HG03139 (cell line): ENCODE data around the gene FARP1.
"Not testable (repeated sequence)": the region's sequence is repeated elsewhere in the genome, so short reads cannot be mapped to it uniquely, and the experiment has no call there.

Source experiments
- ATAC-seq: cut with Tn5 transposase; IDR thresholded peaks from one replicate; pipeline ENCODE4 v1.9.1; 2021; ENCODE audit not compliant: unreplicated experiment

FARP1 gene

DNA sequence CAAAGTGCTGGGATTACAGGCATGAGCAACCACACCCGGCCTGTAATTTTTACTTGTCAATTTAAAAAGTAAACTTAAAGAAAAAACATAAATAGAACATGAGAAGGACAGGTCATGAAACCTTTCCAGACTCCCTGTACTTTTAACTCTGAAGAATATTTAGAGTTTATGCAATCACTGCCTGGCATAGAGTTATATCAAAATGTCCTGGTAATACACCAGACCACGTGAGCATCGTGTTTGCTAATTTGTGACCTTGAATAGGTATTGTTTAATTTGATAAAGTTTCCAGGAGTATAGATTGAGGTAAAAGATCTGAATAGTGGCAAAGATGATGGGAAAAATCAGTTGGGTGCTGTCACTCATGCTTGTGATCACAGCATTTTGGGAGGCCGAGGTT is 115.3 kb downstream of the FARP1 start:
- ATAC-seq = no peak

- ATAC-seq = no peak
Observed at GRCh38 chr13:98260357-98261164, 117.7 kb downstream of the FARP1 start.

- ATAC-seq = no peak
Observed at GRCh38 chr13:98261165-98261702, 118.3 kb downstream of the FARP1 start.

- no peak for ATAC-seq
Observed at GRCh38 chr13:98262292-98262691, 119.4 kb downstream of the FARP1 start.

DNA sequence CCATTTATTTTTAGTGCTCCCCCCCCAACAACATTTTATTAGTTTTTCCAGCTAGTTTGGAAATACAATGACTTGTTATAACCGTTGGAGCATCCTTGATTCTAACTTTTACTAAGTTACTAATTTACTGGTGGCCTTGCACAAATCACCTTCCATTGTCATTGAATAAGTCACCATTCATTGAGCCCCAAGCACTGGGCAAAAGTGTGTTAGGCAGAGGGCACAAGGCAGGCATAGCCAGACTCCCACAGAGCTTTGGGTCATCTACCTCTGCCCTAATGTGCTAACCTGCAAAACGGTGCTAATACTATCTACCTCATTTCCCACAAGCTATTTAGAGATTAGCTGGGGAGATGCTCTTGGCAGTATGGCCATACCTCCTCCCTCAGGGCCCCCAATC is 120.9 kb downstream of the FARP1 start:
- ATAC-seq = no peak

DNA sequence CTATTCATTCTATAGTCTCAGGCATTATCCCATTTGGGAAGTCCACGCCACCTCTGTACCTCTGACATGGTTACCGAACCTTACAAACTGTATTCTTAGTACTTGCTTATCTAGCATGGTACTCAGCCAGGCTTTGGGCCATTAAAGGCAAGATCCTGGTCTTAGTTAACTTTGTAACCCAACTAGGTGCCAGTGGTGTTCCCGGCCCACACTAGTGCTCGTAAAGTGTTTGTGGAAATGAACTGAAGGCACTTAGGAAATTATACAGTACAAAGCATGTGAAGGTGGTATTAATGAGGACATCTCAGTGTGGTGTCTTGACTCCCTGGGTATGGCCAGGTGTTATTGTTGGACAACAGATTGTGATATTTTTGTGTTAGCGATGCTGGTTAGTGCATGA is 122.0 kb downstream of the FARP1 start:
- ATAC-seq = no peak

GRCh38 chr13:98265692-98266551 is 123.0 kb downstream of the FARP1 start:
- ATAC-seq = no peak

GRCh38 chr13:98267080-98267912 is 124.4 kb downstream of the FARP1 start:
- ATAC-seq = no peak

- ATAC-seq = no peak
Observed at GRCh38 chr13:98269386-98269785, 126.5 kb downstream of the FARP1 start.

DNA sequence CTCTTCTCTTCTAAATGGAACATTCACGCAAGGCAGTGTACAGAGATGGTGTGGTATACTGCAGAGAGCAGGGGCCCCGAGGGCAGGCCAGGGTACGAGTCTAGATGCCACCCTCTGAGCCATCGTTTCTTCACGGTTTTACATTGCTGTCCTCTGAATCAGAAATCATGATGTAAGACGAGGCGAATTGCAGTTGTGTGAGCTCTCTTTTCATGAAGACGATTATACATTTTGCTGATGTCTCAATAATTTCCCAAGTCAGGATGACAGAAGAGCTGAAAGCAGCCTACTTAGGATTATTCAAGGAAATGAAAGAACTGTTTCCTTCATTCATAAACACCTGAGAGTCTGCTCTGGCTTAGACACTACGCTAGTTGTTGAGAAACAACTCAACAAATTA is 127.9 kb downstream of the FARP1 start:
- no peak for ATAC-seq

DNA sequence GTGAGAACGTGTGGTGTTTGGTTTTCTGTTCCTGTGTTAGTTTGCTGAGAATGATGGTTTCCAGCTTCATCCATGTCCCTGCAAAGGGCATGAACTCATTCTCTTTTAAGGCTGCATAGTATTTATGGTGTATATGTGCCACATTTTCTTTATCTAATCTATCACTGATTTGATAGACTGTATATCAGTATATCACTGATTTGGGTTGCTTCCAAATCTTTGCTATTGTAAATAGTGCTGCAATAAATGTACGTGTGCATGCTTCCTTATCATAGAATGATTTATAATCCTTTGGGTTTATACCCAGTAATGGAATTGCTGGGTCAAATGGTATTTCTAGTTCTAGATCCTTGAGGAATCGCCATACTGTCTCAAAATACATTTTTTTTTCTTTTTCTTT is 128.8 kb downstream of the FARP1 start:
- ATAC-seq = not testable (repeated sequence)

DNA sequence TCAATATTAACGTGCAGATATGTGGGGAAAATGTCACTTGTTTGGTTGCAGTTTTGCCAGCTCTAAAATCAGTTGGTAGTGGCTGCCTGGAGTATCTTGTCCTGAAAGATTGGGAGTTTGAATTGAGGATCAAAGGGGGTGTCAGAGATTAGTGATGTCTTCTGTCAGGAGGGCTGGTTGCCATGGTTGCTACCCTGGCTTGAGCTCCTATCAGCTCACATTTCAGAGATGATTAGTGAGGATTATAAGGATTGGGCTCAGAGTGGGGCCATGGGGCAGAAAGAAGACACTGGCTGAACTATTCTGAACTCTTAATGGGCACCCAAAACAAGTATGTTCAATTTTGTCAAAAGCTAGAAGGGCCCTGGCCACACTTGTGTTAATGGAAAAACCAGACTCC is 129.7 kb downstream of the FARP1 start:
- no peak for ATAC-seq

DNA sequence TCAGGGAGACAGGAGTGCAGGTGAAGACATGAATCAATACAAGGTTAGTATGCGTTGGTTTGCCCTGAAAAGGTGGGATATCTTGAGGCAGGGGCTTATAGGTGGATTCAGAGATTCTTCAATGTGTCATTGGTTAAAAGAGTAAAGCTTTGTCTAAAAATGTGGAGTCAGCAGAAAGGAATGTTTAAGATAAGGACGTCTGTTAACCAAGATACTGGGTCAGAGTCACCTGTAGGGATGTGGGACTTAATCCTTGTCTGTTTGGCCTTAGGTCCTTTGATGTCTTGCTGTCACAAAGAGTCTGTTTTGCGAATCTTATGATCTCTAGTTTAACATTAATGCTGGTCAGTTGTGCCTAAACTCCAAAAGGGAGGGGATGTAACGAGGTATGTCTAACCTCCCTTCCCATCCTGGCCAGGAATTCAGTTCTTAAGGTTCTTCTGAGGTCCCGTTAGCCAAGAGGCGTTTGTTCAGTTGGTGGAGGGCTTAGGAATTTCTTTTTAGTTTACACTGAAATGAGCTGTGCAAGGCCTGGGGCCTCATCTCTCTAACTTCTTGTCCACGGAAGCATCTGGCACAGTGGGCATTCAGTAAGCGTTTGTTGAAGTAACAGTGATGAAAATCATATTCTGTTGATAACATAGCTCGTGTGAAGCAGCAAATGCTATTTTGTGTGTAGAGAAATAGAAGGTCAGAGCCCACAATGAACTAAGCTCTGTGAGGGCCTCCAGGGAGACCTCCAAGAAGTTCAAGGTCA is 130.4 kb downstream of the FARP1 start:
- ATAC-seq = no peak

- ATAC-seq = no peak
Observed at GRCh38 chr13:98273824-98274742, 131.2 kb downstream of the FARP1 start.

DNA sequence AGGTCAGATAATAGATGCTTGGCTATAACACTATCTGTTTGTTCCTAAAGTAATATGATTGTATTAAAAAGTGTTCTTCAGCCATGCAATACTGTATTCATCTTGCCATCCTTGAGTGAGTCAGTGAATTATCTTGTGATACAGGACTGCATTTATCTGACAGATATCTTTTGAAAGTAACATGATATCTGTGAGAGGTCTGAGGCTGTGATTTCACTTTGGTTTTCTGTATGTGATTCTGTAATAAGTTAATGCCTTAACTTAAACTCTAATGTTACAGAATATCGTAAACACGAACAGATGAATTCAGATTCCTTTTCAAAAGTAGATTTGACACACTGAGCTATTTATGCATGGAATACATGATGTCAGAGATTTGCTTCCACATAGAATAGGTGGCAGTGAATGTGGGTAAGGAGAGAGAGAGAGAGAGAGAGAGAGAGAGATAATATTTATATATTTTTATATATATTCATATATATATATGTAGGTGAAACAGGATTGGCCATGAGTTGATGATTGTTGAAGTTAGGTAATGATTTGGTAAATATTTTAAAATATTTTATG is 132.1 kb downstream of the FARP1 start:
- ATAC-seq = no peak

- ATAC-seq = no peak
Observed at GRCh38 chr13:98275681-98276171, 132.8 kb downstream of the FARP1 start.

- no peak for ATAC-seq
Observed at GRCh38 chr13:98276486-98276885, 133.6 kb downstream of the FARP1 start.

DNA sequence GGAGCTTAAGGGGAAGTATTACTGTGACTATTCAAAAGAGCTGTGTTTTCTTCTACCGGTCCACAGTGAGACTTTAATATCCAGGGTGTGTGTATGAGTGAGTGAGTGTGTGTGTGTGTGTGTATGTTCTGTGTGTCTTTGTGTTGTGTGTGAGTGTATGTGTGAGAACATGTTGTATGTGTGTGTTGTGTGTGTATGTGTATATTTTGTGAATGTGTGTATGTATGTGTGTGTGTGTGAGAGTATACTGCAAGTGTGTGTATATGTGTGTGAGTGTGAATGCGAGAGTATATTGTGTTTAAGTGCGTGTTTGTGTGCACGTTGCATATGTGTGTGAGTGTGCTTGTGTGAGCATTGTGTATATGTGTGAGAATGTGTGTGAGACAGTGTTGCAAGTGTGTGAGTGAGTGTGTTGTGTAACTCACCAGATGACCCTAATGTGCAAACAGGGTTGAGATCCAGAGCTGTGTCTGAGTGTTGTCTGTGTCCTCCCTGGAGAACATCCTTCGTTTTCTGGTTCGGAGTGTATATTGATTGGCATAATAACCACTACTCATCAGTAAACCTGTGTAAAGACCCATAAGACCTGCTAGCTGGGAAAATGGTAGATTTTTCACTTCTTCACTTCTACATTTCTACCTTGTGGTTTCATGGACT is 135.3 kb downstream of the FARP1 start:
- ATAC-seq = no peak
